K562 (cell line): ENCODE data around the gene SDC3. TPM values are rescaled to one million over a fixed set of nuclear protein-coding genes. Genes with fewer than 3 reads are reported as not detected.

ENCODE experiments used
- PML ChIP-seq: IDR thresholded peaks from 2 replicates; pipeline ENCODE4 v1.6.1; 2012; ENCODE audit warnings: low read length, inconsistent platforms
- ZNF583 ChIP-seq: fragments of 250-450 bp; sonication (Bioruptor Pico); IDR thresholded peaks from 2 replicates; pipeline ENCODE4 v1.4.0; 2020
- polyA plus RNA-seq, 8 experiments: library from polyadenylated mRNA; depleted of rRNA in 4 of 8; stranded (reverse) in 5 of 8; unstranded in 3 of 8; fragments of >200 nt; fragmentation: Nextera tagmentation in 2 of 8; fragmentation: Illumina TruSeq in 1 of 8; extraction: Ambion mirVana in 2 of 8; extraction: Trizol in 1 of 8; gene quantifications; 2 replicates each; pipeline versions ENCODE4 v1.2.1 to v1.2.3, GENCODE V29; 2011 to 2014; ENCODE audit warnings: inconsistent platforms in 1 of 8, missing spikeins in 1 of 8
- total RNA-seq, 7 experiments: library from RNA; depleted of rRNA in 6 of 7; stranded (reverse); fragments of >200 nt in 6 of 7; fragmentation: Illumina TruSeq in 2 of 7; extraction: Trizol in 2 of 7; gene quantifications; 2 replicates each; pipeline versions ENCODE4 v1.2.1 to v1.2.3, GENCODE V29; 2011 to 2021; ENCODE audit warnings: low replicate concordance in 1 of 7
- TF ChIP-seq, protein P1 (sequence below), 2 experiments: fragments of 450-650 bp in 1 of 2; IDR thresholded peaks; 2 replicates each; pipeline ENCODE4 v1.6.1; 2011 to 2017; ENCODE audit warnings: low read depth in 2 of 2, antibody characterized with exemption in 1 of 2, borderline replicate concordance in 1 of 2, low read length in 1 of 2, mild to moderate bottlenecking in 1 of 2, mixed read lengths in 1 of 2; ENCODE audit not compliant: control insufficient read depth in 1 of 2
- TF ChIP-seq, protein P2 (sequence below): fragments of 450-650 bp; IDR thresholded peaks from 2 replicates; pipeline ENCODE4 v1.6.1; 2016; ENCODE audit warnings: missing biosample characterization, missing genetic modification characterization

SDC3 gene
- total and polyA plus RNA-seq, 9 of the 15 experiments (the other 6 are each of a cell fraction or from before 2014, with no cell fraction given): 0.38 to 44.1 (median 12.1) TPM

DNA sequence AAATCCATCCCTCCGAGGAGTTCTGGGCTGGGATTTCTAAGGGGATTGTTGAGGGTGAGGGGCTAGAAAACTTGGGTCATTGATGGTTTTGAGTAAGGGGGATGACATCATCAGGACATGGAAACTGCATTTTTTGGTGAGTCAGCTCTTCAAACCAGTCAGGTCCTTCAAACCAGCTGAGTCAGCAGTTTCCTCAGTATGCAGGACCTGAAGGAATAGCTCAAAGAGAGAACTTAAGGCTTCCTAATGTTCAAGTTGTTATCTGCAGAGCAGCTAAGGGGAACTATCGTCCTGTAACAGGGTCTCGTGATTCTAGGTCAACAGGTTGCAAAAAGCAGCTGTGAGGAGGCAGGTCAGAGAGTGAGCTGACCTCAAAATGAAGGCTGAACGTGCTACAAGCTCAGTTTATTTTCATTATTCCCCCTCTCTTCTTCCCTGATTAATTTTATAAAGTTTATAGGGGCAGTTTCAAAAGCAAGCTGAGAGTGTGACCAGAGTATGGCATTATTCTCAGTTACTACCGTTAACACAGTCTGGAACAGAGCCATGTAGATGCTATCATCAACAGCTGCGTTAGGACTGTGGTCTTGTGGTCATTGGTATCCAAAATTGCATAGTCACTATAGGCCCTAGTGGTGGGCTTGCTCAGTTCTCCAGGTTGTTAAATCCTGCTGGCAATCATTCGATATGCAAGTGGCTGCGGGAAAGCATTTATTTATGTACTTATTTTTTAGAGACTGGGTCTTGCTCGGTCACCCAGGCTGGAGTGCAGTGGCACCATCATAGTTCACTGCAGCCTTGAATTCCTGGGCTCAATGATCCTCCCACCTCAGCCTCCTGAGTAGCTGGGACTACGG, 10.7 kb upstream of the SDC3 start (continued):
- TF ChIP-seq, protein P1, sequence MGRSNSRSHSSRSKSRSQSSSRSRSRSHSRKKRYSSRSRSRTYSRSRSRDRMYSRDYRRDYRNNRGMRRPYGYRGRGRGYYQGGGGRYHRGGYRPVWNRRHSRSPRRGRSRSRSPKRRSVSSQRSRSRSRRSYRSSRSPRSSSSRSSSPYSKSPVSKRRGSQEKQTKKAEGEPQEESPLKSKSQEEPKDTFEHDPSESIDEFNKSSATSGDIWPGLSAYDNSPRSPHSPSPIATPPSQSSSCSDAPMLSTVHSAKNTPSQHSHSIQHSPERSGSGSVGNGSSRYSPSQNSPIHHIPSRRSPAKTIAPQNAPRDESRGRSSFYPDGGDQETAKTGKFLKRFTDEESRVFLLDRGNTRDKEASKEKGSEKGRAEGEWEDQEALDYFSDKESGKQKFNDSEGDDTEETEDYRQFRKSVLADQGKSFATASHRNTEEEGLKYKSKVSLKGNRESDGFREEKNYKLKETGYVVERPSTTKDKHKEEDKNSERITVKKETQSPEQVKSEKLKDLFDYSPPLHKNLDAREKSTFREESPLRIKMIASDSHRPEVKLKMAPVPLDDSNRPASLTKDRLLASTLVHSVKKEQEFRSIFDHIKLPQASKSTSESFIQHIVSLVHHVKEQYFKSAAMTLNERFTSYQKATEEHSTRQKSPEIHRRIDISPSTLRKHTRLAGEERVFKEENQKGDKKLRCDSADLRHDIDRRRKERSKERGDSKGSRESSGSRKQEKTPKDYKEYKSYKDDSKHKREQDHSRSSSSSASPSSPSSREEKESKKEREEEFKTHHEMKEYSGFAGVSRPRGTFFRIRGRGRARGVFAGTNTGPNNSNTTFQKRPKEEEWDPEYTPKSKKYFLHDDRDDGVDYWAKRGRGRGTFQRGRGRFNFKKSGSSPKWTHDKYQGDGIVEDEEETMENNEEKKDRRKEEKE (IDR thresholded peaks at IDR 0.05; ENCODE audit: borderline replicate concordance in 1 of 2, control insufficient read depth in 1 of 2, low read depth in 2 of 2, low read length in 1 of 2): no peak
- peak; percentile 64 for TF ChIP-seq PML
- TF ChIP-seq ZNF583 (CRISPR knock-in tag): no peak
- TF ChIP-seq, protein P2, sequence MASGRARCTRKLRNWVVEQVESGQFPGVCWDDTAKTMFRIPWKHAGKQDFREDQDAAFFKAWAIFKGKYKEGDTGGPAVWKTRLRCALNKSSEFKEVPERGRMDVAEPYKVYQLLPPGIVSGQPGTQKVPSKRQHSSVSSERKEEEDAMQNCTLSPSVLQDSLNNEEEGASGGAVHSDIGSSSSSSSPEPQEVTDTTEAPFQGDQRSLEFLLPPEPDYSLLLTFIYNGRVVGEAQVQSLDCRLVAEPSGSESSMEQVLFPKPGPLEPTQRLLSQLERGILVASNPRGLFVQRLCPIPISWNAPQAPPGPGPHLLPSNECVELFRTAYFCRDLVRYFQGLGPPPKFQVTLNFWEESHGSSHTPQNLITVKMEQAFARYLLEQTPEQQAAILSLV: 0 out of 2 replicates have a peak, but pooled peaks have one; percentile 18
- TF ChIP-seq, all 486 proteins: peak for 155
